Uterus (tissue), 2 donors: Measurements from ENCODE around the gene IL23A.
"Not testable (repeated sequence)": the region's sequence is repeated elsewhere in the genome, so short reads cannot be mapped to it uniquely, and the experiment has no call there.

Source experiments
- POLR2A ChIP-seq, 2 donors: fragments of 450-650 bp; IDR thresholded peaks; one replicate each; pipeline ENCODE4 v1.6.1; 2016; ENCODE audit warnings: antibody characterized with exemption in 2 of 2, mild to moderate bottlenecking in 1 of 2, moderate library complexity in 1 of 2
- TF ChIP-seq, protein P1 (sequence below), 4 experiments: fragments of 200-600 bp in 2 of 4; fragments of 450-650 bp in 2 of 4; sonication (generic) in 2 of 4; IDR thresholded peaks; one replicate each; pipeline ENCODE4 v1.5.1; 2016 to 2019; ENCODE audit warnings: antibody characterized with exemption in 4 of 4, mild to moderate bottlenecking in 2 of 4, moderate library complexity in 1 of 4

- TF ChIP-seq, protein P1, sequence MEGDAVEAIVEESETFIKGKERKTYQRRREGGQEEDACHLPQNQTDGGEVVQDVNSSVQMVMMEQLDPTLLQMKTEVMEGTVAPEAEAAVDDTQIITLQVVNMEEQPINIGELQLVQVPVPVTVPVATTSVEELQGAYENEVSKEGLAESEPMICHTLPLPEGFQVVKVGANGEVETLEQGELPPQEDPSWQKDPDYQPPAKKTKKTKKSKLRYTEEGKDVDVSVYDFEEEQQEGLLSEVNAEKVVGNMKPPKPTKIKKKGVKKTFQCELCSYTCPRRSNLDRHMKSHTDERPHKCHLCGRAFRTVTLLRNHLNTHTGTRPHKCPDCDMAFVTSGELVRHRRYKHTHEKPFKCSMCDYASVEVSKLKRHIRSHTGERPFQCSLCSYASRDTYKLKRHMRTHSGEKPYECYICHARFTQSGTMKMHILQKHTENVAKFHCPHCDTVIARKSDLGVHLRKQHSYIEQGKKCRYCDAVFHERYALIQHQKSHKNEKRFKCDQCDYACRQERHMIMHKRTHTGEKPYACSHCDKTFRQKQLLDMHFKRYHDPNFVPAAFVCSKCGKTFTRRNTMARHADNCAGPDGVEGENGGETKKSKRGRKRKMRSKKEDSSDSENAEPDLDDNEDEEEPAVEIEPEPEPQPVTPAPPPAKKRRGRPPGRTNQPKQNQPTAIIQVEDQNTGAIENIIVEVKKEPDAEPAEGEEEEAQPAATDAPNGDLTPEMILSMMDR (IDR thresholded peaks at IDR 0.05), result not testable (repeated sequence)
- not testable (repeated sequence) for TF ChIP-seq POLR2A (IDR thresholded peaks at IDR 0.05)
These were observed 3.6 kb downstream of the IL23A start for GRCh38 chr12:56342290-56342689.
